Activated CD4-positive, alpha-beta T cell treated with anti-CD3 and anti-CD28 coated beads, Interleukin-2, amount 10 ng/mL, durations not matched to agents 7 days and 5 days (primary cell): ENCODE results near the gene PIH1D1. TPM values are rescaled to one million over a fixed set of nuclear protein-coding genes. Genes with fewer than 3 reads are reported as not detected.
"Not testable (repeated sequence)": the region's sequence is repeated elsewhere in the genome, so short reads cannot be mapped to it uniquely, and the experiment has no call there.

Source experiments
- CTCF ChIA-PET: fragments of 350-600 bp; sonication (Branson Sonifier 250); formaldehyde crosslinking; loops from one replicate; lab custom pipeline; 2021; ENCODE audit warnings: antibody characterized with exemption; lab: Charles Lee
- POLR2A ChIA-PET: fragments of 350-600 bp; sonication (Branson Sonifier 250); formaldehyde crosslinking; loops from one replicate; lab custom pipeline; 2021; ENCODE audit warnings: antibody characterized with exemption; lab: Charles Lee
- DNase-seq: peaks from one replicate; pipeline ENCODE4 v3.0.0-alpha.2; 2020
- H3K27ac Mint-ChIP-seq: one replicate; pipeline ENCODE4 v1.8.0; 2021; ENCODE audit warnings: mild to moderate bottlenecking, moderate library complexity, mixed read lengths
- H3K27me3 Mint-ChIP-seq: one replicate; pipeline ENCODE4 v1.8.0; 2021; ENCODE audit warnings: mixed read lengths
- H3K36me3 Mint-ChIP-seq: one replicate; pipeline ENCODE4 v1.8.0; 2021; ENCODE audit warnings: low read depth, mixed read lengths
- H3K4me1 Mint-ChIP-seq: one replicate; pipeline ENCODE4 v1.8.0; 2021; ENCODE audit warnings: mixed read lengths
- H3K4me3 Mint-ChIP-seq: one replicate; pipeline ENCODE4 v1.8.0; 2021; ENCODE audit warnings: mild to moderate bottlenecking, moderate library complexity, mixed read lengths
- H3K9me3 Mint-ChIP-seq: one replicate; pipeline ENCODE4 v1.8.0; 2021; ENCODE audit warnings: mixed read lengths
- total RNA-seq, 2 experiments: library from RNA; stranded (reverse); gene quantifications; one replicate each; pipeline ENCODE4 v1.2.3, GENCODE V29; 2021

PIH1D1 gene
- total RNA-seq, 2 experiments from 2014 or later: 146 to 176 TPM

DNA sequence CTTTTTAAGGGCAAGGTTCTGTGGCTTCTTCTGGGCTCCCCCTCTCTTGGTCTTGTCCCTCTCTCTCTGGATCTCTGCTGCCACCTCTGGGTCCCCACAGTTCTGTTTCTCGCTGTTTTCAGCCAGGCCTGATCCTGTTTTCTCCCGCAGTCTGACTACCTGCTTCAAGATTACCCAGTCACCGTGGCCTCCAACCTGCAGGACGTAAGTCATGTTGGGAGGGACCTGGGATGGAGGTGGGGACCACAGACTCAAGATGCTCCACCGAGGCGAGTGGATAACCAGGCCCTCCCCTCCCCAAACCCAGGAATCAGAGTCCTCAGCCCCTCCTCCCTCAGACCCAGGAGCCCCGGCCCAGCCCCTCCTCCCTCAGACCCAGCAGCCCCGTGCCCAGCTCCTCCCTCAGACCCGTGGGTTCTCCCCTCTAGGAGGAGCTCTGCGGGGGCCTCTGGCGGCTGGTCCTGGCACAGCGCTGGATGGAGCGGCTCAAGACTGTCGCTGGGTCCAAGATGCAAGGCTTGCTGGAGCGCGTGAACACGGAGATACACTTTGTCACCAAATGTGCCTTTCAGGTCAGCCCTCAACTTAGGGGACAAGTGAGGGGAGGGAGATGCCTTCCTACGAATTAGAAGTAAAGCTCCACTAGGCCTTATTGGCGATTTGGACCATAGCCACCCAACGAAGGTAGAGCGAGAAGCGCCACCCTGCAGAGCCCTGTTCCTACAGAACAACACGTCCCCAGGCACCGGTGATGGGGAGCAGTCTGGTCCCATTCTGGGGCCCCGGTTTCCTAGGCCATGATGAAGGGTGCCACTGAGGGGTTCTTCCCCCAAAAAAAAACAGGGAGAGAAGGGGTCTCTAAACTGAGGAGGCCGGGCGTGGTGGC lies 24.6 kb upstream of the PIH1D1 start:
- POLR2A ChIA-PET: interaction anchor here (1.0 kb wide), 1 partner anchor 19 kb away, joined by 4 read pairs; no protein-coding TSS in a partner anchor
- Mint-ChIP-seq H3K36me3 (peaks cover 41% of the 10 kb centered on the region), H3K4me1 (peaks cover 42% of the 10 kb centered on the region), H3K27me3 (no peaks in the 10 kb centered on the region), H3K27ac (peak overlapping the region; percentile 85), H3K9me3 (no peaks in the 10 kb centered on the region), H3K4me3 (peak overlapping the region; percentile 91)
- DNase-seq: peak; percentile 84
- CTCF ChIA-PET: interaction anchor here (0.6 to 2.7 kb wide), 21 partner anchors 8 to 250 kb away, joined by 3 to 14 read pairs (median 4); partner anchors contain the start of genes NOSIP, PIH1D1, PRRG2 and RPS11

DNA sequence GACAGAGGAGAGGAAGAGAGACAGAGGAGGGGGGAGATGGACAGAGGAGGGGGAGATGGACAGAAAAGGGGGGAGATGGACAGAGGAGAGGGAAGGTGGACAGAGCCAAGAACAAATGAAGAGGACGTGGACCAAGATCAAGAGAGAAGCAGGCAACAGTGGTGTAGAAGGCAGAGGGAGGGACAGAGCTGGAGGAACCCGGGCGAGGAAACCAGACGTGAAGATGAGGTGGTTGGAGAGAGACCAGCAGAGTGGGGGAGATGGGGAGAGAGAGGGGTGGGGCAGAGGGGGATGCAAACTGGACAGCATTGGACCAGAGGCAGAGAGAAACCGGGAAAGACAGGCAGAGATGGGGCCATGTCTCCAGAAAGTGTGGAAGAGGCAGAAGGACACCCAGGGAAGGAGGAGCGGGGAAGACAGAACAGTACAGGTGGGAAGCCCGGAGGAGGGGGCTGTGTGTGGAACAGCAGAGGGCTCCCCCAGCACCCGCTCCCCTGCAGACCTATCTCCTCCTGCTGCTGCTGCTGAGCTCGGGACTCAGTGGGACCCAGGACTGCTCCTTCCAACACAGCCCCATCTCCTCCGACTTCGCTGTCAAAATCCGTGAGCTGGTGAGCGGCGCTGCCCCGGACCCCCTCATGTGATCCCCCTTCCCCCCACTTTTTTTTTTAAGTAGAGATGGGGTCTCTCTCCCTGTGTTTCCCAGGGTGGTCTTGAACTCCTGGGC lies 23.7 kb upstream of the PIH1D1 start:
- DNase-seq: no peak
- POLR2A ChIA-PET: no interaction called here
- no peaks in the 10 kb centered on the region for H3K9me3 Mint-ChIP-seq
- CTCF ChIA-PET: interaction anchor here (0.5 to 2.7 kb wide), 21 partner anchors 9 to 249 kb away, joined by 3 to 14 read pairs (median 4); partner anchors contain the start of genes NOSIP, PIH1D1, PRRG2 and RPS11
- peak overlapping the region; percentile 85 for H3K27ac Mint-ChIP-seq
- H3K4me1 Mint-ChIP-seq: peaks cover 46% of the 10 kb centered on the region
- no peaks in the 10 kb centered on the region for H3K27me3 Mint-ChIP-seq
- H3K36me3 Mint-ChIP-seq: peaks cover 41% of the 10 kb centered on the region
- peak overlapping the region; percentile 91 for H3K4me3 Mint-ChIP-seq

DNA sequence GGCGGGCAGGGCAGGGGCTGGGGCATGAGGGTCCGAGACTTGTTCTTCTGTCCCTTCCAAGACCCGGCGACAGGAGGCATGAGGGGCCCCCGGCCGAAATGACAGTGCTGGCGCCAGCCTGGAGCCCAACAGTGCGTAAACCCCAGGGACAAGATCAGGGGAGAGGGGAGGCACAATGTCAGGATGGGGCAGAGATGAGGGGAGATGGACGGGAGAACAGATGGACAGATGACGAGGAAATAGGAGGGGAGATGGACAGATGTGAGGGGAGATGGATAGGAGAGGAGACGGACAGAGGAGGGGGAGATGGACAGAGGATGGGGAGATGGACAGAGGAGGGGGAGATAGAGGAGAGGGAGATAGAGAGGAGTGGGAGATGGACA lies 22.9 kb upstream of the PIH1D1 start:
- no peaks in the 10 kb centered on the region for H3K27me3 Mint-ChIP-seq
- CTCF ChIA-PET: interaction anchor here (0.5 to 1.7 kb wide), 6 partner anchors 17 to 106 kb away, joined by 3 to 13 read pairs (median 4); partner anchors contain the start of genes NOSIP, PRRG2 and RPS11
- H3K4me1 Mint-ChIP-seq: peaks cover 51% of the 10 kb centered on the region
- peak overlapping the region; percentile 85 for H3K27ac Mint-ChIP-seq
- H3K4me3 Mint-ChIP-seq: peak overlapping the region; percentile 91
- peaks cover 41% of the 10 kb centered on the region for H3K36me3 Mint-ChIP-seq
- DNase-seq: no peak
- POLR2A ChIA-PET: no interaction called here
- H3K9me3 Mint-ChIP-seq: no peaks in the 10 kb centered on the region

DNA sequence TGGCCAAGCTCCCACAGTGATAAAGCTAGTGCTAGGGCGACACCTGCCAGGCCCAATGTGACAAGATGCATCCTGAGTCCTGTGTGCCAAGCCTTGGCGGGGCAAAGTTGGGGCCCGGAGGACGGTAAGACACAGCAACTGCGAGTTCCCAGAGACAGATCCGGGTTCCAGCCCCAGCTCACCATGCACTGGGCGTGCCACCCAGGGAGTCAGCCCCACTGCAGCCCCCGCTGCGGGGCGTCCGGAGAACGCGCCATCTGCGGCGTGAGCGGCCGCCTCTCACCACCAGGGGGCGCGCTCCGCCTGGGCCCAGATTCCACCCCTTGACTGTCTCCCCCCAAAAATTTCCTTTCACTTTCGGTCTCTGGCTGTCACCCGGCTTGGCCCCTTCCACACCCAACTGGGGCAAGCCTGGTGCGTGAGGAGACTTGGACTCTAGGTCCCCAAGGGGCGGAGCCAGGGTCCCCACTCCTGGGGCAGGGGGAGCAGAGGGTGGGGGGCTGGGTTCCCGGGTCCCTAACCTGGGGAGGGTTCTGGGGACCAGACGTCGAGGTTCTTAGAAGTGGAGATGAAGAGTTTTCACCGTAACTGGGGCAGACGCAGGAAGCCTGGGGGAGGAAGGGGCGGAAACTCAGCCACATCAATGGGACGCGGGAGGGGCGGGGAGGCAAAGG lies 22.4 kb upstream of the PIH1D1 start, which contains the start of gene FLT3LG:
Gene FLT3LG (plus strand): TSS at position 348 of the 674 bp plus-strand sequence. CDS start 425 bp downstream, outside the sequence.
- ChIA-PET CTCF (interaction anchor here (0.6 to 2.1 kb wide), 31 partner anchors 8 to 550 kb away, joined by 3 to 15 read pairs (median 3); partner anchors contain the start of genes CD37, PIH1D1, PRRG2 and RPL13A), POLR2A (interaction anchor here (0.6 to 1.1 kb wide), 2 partner anchors 18 to 106 kb away, joined by 4 read pairs; no protein-coding TSS in a partner anchor)
- Mint-ChIP-seq H3K27ac (peak within 1 kb of the TSS; percentile 85), H3K27me3 (no peaks in the 10 kb centered on the region), H3K36me3 (peaks cover 41% of the 10 kb centered on the region), H3K9me3 (no peaks in the 10 kb centered on the region), H3K4me1 (peaks cover 54% of the 10 kb centered on the region), H3K4me3 (peak within 1 kb of the TSS; percentile 91)
- DNase-seq: peak; percentile 99

DNA sequence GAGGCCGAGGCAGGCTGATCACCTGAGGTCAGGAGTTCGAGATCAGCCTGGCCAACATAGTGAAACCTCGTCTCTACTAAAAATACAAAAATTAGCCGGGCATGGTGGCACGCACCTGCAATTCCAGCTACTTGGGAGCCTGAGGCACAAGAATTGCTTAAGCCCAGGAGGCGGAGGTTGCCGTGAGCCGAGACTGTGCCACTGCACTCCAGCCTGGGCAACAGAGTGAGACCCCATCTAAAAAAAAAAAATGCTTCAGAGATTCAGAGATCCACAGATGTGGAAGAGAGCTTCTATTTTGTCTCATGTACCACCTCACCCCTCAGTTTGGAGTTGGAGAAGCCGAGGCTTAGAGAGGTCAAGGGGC lies 21.9 kb upstream of the PIH1D1 start:
- H3K9me3 Mint-ChIP-seq, H3K27me3 Mint-ChIP-seq, DNase-seq: not testable (repeated sequence)
- H3K4me1 Mint-ChIP-seq: peaks cover 56% of the 10 kb centered on the region
- peaks cover 41% of the 10 kb centered on the region for H3K36me3 Mint-ChIP-seq
- H3K27ac Mint-ChIP-seq: peak overlapping the region; percentile 85
- CTCF ChIA-PET: interaction anchor here (0.6 to 2.1 kb wide), 32 partner anchors 8 to 549 kb away, joined by 3 to 15 read pairs (median 3); partner anchors contain the start of genes CD37, PIH1D1, PRRG2 and RCN3
- POLR2A ChIA-PET: interaction anchor here (0.6 to 1.1 kb wide), 2 partner anchors 18 to 106 kb away, joined by 4 read pairs; no protein-coding TSS in a partner anchor
- H3K4me3 Mint-ChIP-seq: peak overlapping the region; percentile 91

DNA sequence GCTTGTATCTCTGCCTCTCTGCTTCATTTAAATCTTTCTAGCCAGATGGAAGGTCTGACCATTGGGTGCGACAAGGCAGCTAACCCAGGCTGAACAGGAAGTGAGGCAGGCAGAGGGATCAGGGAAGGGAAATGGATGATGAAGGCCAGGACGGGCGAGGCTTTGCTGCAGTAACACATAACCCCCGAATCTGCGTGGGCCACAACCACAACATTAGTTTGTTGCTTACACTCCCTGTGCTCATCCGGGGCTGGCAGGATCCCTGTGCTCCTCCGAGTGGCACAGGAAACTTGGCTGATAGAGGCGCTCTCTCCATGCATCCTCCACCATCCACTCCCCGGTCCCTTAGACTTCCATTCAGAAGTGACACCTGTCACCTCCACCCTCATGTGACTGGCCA lies 21.3 kb upstream of the PIH1D1 start:
- ChIA-PET POLR2A (interaction anchor here (0.6 to 1.1 kb wide), 2 partner anchors 19 to 200 kb away, joined by 3 to 4 read pairs; no protein-coding TSS in a partner anchor), CTCF (interaction anchor here (0.6 to 2.1 kb wide), 17 partner anchors 12 to 137 kb away, joined by 3 to 15 read pairs (median 3); partner anchors contain the start of genes CD37, PIH1D1, PRRG2 and RCN3)
- Mint-ChIP-seq H3K27ac (peak overlapping the region; percentile 85), H3K4me3 (peak overlapping the region; percentile 91), H3K36me3 (peaks cover 41% of the 10 kb centered on the region), H3K4me1 (peaks cover 61% of the 10 kb centered on the region), H3K9me3 (no peaks in the 10 kb centered on the region), H3K27me3 (no peaks in the 10 kb centered on the region)
- DNase-seq: no peak

DNA sequence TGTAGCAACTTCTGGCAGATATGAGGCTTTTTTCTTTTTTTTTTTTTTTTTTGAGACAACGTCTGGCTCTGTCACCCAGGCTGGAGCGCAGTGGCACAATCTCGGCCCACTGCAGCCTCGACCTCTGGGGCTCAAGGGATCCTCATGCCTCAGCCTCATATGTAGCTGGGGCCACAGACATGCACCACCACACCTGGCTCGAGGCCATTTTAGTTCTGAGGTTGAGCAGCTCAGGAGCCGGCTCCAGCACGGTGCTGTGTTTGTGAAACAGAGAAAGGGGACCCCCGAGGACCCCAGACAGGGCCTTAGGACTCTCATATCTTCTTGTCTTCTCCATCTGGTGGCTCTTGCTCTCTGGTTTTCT lies 19.0 kb upstream of the PIH1D1 start:
- Mint-ChIP-seq H3K9me3 (no peaks in the 10 kb centered on the region), H3K36me3 (peaks cover 27% of the 10 kb centered on the region), H3K27me3 (no peaks in the 10 kb centered on the region), H3K27ac (peak overlapping the region; percentile 99), H3K4me3 (peak overlapping the region; percentile 51), H3K4me1 (peaks cover 58% of the 10 kb centered on the region)
- CTCF ChIA-PET: interaction anchor here (0.6 to 2.1 kb wide), 27 partner anchors 9 to 331 kb away, joined by 3 to 17 read pairs (median 4); partner anchors contain the start of genes ALDH16A1, PIH1D1, PRMT1 and RPS11
- no peak for DNase-seq
- POLR2A ChIA-PET: no interaction called here

DNA sequence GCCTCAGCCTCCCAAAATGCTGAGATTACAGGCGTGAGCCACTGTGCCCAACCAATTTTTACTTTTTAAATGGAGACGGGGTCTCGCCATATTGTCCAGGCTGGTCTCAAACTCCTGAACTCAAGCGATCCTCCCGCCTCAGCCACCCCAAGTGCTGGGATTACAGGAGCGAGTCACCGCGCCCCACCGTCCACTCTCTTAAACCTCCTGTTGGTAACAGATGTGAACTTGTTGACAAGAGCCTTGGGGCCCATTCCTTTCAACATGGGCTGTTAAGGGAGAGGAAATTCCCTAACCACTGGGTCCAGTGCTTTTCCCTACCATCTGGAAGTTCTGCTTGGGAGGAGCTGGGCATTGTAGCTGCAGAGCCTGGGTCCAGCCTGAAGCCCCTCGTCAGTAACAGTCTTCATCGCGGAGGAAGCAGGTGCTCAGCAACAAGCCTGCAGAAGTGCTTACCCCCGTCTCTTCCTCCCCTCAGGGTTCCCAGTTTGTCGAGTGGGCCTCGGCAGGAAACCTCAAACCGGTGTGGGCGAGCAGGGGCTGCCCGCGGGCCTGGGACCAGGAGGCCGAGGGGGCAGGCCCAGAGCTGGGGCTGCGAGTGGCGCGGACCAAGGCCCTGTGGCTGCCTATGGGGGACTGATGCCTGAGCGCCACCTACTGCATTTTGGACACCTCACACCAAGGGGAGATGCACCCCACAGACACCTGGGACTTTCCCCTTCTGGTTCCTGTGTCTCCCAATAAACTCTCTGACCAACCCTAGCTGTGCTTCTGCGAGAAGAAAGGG lies 18.4 kb upstream of the PIH1D1 start:
- H3K36me3 Mint-ChIP-seq: peaks cover 24% of the 10 kb centered on the region
- peak overlapping the region; percentile 51 for H3K4me3 Mint-ChIP-seq
- CTCF ChIA-PET: interaction anchor here (0.6 to 2.1 kb wide), 34 partner anchors 9 to 330 kb away, joined by 3 to 17 read pairs (median 4); partner anchors contain the start of genes ALDH16A1, PIH1D1, PRMT1 and RPS11
- H3K9me3 Mint-ChIP-seq: no peaks in the 10 kb centered on the region
- no peaks in the 10 kb centered on the region for H3K27me3 Mint-ChIP-seq
- peak overlapping the region; percentile 99 for H3K27ac Mint-ChIP-seq
- H3K4me1 Mint-ChIP-seq: peaks cover 58% of the 10 kb centered on the region
- POLR2A ChIA-PET: interaction anchor here (1.7 kb wide), 1 partner anchor 17 kb away, joined by 4 read pairs; the partner anchor contains the start of gene ALDH16A1
- DNase-seq: peak; percentile 86

DNA sequence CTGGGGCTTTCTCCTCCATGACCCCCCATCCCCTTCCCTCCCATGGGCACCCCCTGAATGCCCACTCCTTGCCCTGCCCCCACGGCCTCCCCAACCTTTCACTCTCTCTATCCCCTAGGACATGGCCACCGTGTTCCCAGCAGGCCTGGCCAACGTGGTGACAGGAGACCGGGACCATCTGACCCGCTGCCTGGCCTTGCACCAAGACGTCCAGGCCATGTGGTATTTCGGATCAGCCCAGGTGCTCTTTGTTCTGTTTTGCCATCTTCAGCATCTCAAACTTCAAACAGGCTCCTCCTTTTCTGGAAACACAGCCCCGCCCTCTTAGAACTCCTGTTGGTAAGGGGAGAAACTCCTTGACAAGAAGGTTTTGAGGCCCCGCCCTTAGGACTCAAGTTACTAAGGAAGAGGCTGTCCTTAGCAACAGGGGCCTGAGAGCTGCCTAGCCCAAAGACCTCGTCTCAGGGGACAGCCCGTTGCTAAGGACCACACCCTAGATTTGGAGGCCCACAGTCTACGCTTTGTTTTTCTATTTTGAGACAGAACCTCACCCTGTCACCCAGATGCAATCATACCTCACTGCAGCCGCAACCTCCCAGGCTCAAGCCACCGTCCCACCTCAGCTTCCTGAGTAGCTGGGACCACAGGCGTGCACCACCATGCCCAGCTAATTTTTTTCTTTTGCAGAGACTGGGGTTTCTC lies 17.3 kb upstream of the PIH1D1 start:
- DNase-seq: peak; percentile 99
- H3K4me3 Mint-ChIP-seq: peak overlapping the region; percentile 71
- ChIA-PET POLR2A (interaction anchor here (1.7 kb wide), 1 partner anchor 16 kb away, joined by 4 read pairs; the partner anchor contains the start of gene ALDH16A1), CTCF (interaction anchor here (0.6 to 1.8 kb wide), 14 partner anchors 8 to 319 kb away, joined by 3 to 9 read pairs (median 4); partner anchors contain the start of gene PIH1D1)
- no peaks in the 10 kb centered on the region for H3K9me3 Mint-ChIP-seq
- H3K27me3 Mint-ChIP-seq: no peaks in the 10 kb centered on the region
- peak overlapping the region; percentile 99 for H3K27ac Mint-ChIP-seq
- H3K4me1 Mint-ChIP-seq: peaks cover 58% of the 10 kb centered on the region
- H3K36me3 Mint-ChIP-seq: peaks cover 21% of the 10 kb centered on the region

DNA sequence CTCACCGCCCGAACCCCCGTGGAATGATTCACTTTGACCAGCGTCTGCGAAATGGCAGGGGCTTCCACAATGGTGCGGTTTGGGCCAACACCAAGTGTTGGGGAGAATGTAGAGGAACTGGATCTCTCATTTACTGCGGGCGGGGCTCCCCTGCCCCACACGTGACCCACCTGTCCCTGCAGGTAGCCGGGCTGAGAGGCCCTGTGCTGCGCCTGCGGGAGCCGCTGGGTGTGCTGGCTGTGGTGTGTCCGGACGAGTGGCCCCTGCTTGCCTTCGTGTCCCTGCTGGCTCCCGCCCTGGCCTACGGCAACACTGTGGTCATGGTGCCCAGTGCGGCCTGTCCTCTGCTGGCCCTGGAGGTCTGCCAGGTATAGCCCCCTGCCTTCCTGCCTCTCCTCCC lies 16.6 kb upstream of the PIH1D1 start:
- no peaks in the 10 kb centered on the region for H3K27me3 Mint-ChIP-seq
- DNase-seq: no peak
- H3K36me3 Mint-ChIP-seq: peaks cover 21% of the 10 kb centered on the region
- no peaks in the 10 kb centered on the region for H3K9me3 Mint-ChIP-seq
- CTCF ChIA-PET: interaction anchor here (0.7 to 1.7 kb wide), 3 partner anchors 14 to 310 kb away, joined by 3 to 7 read pairs (median 4); no protein-coding TSS in a partner anchor
- H3K4me1 Mint-ChIP-seq: peaks cover 52% of the 10 kb centered on the region
- H3K4me3 Mint-ChIP-seq: no peak overlapping the region
- peak overlapping the region; percentile 99 for H3K27ac Mint-ChIP-seq
- POLR2A ChIA-PET: interaction anchor here (1.7 kb wide), 1 partner anchor 15 kb away, joined by 4 read pairs; the partner anchor contains the start of gene ALDH16A1
